Activated naive CD8-positive, alpha-beta T cell treated with anti-CD3 and anti-CD28 coated beads, Interleukin-2, amount 10 ng/mL, durations not matched to agents 7 days and 5 days (primary cell): Measurements from ENCODE around the gene THRB. TPM values are rescaled to one million over a fixed set of nuclear protein-coding genes. Genes with fewer than 3 reads are reported as not detected.

Source experiments
- microRNA-seq: library from miRNA; unstranded; fragments of <30 nt; microRNA quantifications from one replicate; pipeline ENCODE4 v1.2.0, GENCODE V29; 2022
- total RNA-seq, 2 experiments: library from RNA; stranded (reverse); gene quantifications; one replicate each; pipeline ENCODE4 v1.2.3, GENCODE V29; 2021

Gene THRB
- total RNA-seq, 2 experiments from 2014 or later, result not detected

Small RNA genes within 50 kb of the gene (microRNA-seq; reads per million reads assigned to microRNA genes)
- gene MIR4792, result not detected
